HS-5 (cell line): ENCODE results near the gene LIMK1.
"Not testable (repeated sequence)": the region's sequence is repeated elsewhere in the genome, so short reads cannot be mapped to it uniquely, and the experiment has no call there.

Experiments used
- DNase-seq: peaks from one replicate; pipeline ENCODE4 v3.0.0-alpha.2; 2012; ENCODE audit warnings: low read depth

Gene LIMK1

DNA sequence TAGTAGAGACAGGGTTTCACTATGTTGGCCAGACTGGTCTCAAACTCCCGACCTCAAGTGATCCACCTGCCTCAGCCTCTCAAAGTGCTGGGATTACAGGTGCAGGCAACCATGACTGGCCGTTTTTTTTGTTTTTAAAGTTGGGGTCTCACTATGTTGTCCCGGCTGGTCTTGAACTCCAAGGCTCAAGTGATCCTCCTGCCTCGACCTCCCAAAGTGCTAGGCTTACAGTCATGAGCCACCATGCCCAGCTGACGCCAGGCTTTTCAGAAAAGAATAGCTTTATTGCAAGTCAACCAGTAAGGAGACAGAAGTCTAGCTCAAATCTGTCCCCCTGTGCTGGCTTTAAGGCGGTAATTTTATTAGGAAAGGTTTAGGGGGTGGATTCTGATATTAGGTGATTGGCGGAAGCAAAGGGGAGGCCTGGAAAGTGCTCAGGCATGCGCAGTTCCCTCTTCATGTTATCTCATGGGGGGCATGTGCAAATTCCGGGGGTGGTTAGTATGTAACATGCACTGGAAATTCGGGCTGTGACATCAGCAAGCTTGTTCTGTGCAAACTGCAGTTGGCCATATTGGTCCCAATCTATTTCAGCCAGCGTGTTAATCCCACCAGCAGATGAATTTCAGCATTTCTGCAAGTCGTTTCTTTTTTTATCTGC, 42.7 kb downstream of the LIMK1 start:
- no peak for DNase-seq

DNA sequence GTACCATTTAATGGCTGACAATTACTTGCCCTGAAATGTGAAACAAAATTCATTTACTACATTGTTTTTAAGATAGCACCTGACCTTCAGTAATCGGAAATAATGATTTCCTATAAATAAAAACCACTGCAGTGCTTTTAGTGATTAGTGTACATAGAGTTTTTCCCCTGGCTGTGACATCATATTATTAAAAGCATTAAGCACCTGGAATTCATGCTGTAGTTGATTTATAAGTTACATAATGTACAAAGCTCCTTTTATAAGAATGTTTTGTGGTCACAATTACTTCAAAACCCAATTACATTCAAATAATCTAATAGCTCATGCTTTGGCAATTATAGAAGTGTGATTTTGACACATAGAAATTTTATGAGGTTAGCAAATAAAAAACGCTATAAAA, 46.3 kb downstream of the LIMK1 start:
- DNase-seq, result no peak

DNA sequence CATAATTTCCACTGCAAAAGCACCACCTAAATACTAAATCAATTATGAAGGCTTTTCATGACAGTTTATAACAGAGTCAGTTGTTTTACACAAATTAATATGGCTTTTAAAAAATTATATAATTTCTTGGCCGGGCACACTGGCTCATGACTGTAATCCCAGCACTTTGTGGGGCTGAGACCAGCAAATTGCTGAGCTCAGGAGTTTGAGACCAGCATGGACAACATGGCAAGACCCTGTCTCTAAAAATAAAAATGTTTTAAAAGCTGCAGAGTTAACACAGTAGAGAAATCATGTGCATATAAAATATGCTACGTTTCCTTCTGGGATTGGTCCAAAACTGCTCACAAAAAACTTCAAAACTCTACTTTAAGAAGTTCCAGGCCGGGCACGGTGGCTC, 46.9 kb downstream of the LIMK1 start:
- DNase-seq, result no peak

DNA sequence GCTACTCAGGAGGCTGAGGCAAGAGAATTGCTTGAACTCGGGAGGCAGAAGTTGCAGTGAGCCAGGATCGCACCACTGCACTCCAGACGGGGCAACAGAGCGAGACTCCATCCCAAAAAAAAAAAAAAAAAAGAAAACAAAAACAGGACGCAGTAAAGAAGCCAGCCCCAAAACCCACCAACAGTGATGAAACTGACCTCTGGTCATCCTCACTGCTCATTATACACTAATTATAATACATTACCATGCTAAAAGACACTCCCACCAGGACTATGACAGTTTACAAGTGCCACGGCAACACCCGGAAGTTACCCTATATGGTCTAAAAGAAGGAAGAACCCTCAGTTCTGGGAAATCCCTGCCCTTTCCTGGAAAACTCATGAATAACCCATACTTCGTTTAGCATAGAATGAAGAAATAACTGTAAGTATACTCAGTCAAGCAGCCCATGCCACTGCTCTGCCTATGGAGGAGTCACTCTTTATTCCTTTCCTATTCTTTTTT, 50.6 kb downstream of the LIMK1 start:
- no peak for DNase-seq

DNA sequence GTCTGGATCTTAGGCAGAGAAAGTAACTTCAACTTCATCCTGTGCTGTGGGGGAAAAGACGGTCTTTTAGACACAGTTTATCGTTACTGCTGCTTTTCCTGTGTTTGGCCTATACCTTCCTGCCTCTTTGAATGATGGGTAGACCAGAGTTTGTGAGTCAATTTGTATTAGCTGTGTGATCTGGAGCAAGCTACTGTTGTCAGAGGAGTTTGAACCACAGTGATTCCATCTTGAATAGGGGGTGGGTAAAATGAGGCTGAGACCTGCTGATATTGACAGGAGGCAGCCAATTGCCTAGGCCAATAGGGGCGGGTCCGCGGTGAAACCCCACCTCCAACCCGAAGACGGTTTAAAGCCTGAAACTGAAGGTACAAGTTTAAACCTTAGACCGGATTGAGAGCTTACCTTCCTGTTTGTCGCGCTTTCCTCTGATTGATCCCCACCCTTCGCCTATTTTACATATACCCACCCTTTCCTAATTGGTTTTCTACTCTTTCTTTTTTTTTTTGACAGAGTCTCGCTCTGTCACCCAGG, 54.8 kb downstream of the LIMK1 start:
- no peak for DNase-seq

DNA sequence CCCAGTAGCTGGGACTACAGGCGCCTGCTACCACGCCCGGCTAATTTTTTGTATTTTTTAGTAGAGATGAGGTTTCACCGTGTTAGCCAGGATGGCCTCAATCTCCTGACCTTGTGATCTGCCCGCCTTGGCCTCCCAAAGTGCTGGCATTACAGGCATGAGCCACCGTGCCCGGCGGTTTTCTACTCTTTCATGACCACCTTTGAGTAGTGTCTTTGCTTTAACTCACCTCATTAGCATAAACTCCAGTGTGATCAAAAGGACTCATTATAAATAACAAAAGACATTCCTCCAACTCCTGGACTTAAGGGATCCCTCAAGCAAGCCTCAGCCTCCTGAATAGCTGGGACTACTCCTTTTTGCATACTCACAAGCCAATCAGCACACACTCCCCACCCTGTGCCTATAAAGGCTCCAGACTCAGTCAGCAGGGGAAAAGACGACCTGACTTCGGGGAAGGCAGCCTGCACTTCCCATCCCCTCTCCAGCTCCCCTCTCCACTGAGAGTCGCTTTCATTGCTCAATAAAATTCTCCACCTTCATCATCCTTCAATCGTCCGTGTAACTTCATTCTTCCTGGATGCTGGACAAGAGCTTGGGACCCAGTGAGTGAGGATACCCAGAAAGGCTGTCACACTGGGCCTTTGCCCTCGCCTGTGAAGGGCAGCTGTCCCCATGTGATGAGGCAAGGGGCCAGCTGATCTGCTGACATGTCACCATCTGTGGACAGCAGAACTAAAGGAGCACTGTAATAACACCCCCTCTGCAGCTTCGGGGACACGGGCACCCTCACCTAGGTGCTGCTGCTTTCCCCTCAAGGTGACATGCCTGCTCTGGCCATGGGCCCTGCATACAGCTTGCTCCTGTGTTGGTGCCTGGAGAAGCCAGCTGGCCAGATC, 55.6 kb downstream of the LIMK1 start:
- DNase-seq, result no peak

DNA sequence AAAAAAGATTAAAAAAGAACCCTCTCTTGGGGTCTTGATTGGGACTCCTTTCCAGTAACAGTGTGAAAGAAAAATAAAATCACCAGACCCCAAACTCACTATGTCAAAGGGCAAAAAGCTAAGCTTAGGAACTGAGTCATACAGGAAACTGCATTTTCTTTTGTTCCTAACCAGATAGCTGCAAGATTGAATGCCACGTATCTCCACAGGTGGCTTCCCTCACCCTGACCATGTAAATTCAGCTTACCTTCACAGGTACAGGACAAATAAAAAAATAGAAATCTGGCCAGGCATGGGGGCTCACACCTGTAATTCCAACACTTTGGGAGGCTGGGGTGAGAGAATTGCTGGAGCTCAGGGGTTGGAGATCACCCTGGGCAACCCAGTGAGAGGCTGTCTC, 58.1 kb downstream of the LIMK1 start:
- no peak for DNase-seq

DNA sequence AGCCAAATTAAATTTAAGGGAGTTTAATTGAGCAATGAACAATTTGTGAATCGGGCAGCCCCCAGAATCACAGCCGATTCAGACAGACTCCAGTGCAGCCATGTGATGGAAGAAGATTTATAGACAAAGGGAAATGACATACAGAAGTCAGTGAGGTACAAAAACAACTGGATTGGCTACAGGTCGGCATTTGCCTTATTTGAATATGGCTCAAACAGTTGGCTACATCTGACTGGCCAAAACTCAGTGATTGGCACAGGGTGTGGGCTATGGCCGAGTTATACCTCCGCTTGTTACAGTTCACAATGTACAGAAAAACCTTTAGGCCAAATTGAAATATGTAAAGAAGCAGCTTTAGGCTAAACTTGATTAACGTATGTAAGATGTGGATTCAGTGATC, 59.8 kb downstream of the LIMK1 start:
- DNase-seq, result no peak

DNA sequence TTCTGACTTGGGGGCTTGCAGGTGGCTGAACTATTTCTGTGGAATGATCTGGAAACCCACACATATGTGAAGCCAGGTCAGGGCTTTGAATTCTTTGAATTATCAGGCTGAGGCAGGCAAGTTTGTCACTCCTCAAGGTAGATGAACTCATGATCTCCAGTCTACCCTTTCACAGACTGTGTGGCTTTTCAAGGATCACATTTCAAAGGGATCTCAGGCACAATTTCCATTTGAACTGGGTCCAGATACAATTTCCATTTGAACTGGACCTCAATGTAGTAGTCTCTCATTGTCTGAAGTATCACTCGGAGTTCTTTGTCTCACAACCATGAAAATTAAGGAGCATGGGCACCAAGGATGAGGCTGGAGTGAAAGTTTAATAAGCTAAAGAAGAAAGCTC, 64.9 kb downstream of the LIMK1 start:
- DNase-seq, result no peak

DNA sequence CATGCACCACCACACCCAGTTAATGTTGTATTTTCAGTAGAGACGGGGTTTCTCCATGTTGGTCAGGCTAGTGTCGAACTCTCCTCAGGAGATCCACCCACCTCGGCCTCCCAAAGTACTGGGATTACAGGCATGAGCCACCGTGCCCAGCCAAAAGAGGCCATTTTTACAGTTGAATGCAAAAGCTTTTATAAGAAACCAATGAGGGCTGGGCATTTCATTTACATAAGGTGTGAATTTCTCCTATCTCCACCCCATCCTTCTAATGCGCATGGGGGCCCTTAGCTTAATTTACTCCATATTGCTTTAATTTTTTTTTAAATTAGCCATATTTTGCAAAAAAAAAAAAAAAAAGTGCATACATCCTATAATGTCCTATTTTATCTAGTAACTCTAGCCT, 65.5 kb downstream of the LIMK1 start:
- DNase-seq, result no peak

DNA sequence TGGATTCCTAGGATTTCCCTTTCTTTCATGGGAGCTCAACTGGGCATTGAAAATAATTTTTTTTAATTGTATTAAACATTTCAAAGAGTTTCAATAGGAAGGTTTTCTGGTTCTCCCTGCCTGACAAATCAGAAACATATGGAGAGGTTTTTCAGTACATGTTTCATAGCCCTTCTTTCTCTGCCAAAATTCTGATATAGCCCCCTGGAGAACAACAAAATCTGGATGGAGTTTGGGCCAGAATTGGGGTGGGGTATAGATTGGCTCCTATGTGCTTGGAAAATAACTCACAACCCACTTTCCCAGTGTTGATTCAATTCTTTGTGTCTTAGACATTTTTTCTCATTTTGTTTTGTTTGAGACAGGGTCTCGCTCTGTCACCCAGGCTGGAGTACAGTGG, 66.0 kb downstream of the LIMK1 start:
- DNase-seq, result no peak

DNA sequence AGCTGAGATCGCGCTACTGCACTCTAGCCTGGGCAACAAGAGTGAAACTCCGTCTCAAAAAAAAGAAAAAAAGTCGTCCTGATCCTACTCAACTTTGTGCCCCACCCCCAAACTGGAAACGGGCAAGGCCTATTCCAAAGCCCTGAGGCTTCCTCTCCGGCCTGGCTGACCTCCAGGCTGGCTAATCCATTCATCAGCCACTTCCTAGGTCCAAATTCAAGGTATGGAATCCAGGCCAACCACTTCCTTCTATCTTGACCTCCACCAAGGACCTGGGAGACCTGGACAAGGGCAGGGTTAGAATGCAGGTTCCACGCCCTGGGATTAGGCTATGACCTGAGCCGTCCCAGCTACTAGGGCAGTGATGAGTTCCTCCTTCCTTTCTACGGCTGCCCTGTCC, 70.1 kb downstream of the LIMK1 start:
- DNase-seq, result no peak

DNA sequence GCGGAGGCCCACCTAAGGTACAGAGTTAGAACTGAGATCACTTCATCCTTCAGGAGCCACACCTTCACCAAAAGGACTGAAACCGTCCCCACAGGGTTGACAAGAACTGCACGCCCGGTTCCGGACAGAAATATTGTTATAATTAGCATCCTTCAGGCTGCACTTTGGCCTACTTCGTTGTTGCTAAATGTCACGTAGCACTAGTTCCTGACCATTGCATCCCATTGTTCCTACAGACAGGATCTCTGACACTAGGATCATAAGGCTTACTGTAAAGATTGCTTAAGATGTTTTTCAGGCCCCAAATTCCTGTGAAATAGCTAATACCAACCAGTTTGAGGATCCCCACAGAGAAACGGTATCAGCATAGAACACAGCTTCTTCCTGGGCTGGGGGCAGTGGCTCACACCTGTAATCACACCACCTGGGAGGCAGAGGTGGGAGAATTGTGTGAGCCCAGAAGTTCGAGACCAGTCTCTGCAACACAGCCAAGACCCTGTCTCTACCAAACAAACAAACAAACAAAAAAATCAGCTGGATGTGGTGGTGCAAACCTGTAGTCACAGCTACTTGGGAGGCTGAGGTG, 72.3 kb downstream of the LIMK1 start:
- DNase-seq, result no peak

DNA sequence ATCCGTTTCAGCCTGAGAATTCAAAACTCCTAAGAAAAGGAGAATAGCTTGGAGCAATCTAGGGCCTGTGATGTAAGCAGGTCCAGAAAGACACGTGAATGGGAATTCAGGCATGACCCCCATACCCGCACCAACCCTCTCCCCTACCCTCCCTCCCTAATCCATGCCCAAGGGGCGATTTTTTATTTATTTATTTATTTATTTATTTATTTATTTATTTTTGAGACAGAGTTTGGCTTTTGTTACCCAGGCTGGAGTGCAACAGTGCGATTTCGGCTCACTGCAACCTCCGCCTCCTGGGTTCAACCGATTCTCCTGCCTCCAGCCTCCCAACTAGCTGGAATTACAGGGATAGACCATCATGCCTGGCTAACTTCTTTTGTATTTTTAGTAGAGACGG, 74.0 kb downstream of the LIMK1 start:
- no peak for DNase-seq

DNA sequence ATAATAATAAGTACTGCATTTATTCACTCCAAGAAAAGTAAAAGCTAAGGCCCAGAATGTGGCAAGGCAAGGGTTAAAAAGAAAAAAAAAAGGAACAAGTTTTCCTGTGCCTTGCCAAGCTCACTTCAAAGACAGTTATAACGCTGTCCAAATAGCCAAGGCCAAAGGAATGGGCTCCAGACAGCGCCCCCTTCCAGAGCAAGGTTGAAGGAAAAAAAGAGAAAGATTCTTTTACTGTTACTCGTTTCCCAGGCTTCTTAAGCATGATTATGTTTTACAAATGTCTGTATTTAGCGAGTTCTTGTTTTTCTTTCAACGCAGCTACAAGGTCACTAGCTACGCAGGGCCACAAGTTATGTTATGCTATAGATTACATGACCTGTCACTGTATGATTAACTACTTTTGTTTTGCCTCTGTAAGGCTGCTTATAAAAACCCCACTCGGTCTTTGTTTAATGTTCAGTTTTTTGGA, 81.4 kb downstream of the LIMK1 start:
- DNase-seq, result no peak

DNA sequence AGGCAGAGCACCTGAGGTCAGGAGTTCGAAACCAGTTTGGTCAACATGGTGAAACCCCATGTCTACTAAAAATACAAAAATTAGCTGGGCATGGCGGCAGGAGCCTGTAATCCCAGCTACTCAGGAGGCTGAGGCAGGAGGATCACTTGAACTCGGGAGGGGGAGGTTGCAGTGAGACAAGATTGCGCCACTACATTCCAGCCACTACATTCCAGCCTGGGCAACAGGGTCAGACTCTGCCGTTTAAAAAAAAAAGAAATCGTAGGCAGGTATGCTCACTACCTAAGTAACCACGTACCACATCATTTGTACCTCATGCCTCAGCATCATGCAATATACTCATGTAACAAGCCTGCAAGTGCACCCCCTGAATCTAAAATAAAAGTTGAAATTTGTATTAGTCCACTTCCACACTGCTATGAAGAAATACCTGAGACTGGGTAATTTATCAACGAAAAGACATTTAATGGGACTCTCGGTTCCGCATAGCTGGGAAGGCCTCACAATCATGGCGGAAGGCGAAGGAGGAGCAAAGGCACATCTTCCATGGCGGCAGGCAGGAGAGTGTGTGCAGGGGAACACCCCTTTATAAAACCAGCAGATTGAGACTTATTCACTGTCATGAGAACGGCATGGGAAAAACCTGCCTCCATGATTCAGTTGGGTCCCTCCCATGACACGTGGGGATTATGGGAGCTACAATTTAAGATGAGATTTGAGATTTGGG, 82.4 kb downstream of the LIMK1 start:
- no peak for DNase-seq

DNA sequence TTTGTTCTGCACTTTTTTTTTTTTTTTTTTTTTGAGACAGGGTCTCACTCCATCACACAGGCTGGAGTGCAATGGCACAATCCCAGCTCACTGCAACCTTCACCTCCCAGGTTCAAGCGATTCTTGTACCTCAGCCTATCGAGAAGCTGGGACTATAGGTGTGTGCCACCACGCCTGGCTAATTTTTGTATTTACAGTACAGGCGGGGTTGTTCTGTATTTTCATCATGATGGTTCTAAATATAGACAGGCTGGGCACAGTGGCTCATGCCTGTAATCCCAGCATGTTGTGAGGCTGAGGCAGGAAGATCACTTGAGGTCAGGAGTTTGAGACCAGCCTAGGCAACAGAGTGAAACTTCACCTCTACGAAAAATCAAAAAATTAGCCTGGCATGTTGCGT, 83.7 kb downstream of the LIMK1 start:
- DNase-seq, result not testable (repeated sequence)
